Measurements from ENCODE around the gene DMXL2. TPM values are rescaled to one million over a fixed set of nuclear protein-coding genes. Genes with fewer than 3 reads are reported as not detected.
"Not testable (repeated sequence)": the region's sequence is repeated elsewhere in the genome, so short reads cannot be mapped to it uniquely, and the experiment has no call there.

Gene DMXL2
- total RNA-seq, 1 donor from 2014 or later = 8.6 TPM

GRCh38 chr15:51425517-51426040 is 197.0 kb downstream of the DMXL2 start:
- H3K27me3 ChIP-seq = no peaks in the 10 kb centered on the region
- H3K27ac ChIP-seq = no peak overlapping the region
- no peak overlapping the region for H3K4me3 ChIP-seq
- H3K4me1 ChIP-seq = no peaks in the 10 kb centered on the region
- H3K9me3 ChIP-seq = no peaks in the 10 kb centered on the region
- no peak for DNase-seq (ENCODE audit: low spot score in 2 of 2)
- H3K36me3 ChIP-seq = no peaks in the 10 kb centered on the region
- intact Hi-C loops (cut with DNase I) = no loop called here
- no peak for TF ChIP-seq CTCF (IDR thresholded peaks at IDR 0.05)

DNA sequence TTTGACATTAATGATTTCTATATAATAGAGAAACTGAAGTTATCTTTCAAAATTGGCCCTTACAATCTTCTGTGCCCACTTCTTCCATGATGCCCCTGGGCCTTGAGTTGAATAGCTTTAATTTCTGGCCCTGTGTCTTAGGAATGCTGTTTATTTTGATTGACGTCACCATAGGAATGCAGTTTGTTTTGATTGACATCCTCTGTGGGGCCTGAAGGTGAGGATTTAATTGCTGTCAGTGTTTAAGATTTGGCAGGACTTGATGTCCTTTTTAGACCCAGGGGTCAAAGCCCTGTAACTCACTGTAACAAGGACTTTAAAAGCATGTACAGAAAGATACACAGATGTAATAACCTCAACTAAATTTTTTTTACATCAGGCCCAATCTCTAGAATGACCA is 197.8 kb downstream of the DMXL2 start:
- H3K9me3 ChIP-seq = no peaks in the 10 kb centered on the region
- no peaks in the 10 kb centered on the region for H3K27me3 ChIP-seq
- no peaks in the 10 kb centered on the region for H3K4me1 ChIP-seq
- no peak overlapping the region for H3K27ac ChIP-seq
- DNase-seq (ENCODE audit: low spot score in 2 of 2) = no peak
- no peak overlapping the region for H3K4me3 ChIP-seq
- no peaks in the 10 kb centered on the region for H3K36me3 ChIP-seq
- TF ChIP-seq CTCF (IDR thresholded peaks at IDR 0.05) = no peak
- intact Hi-C loops (cut with DNase I) = no loop called here

GRCh38 chr15:51423040-51423439 is 199.5 kb downstream of the DMXL2 start:
- H3K4me3 ChIP-seq; H3K27me3 ChIP-seq; DNase-seq (ENCODE audit: low spot score in 2 of 2); H3K36me3 ChIP-seq; H3K27ac ChIP-seq; H3K9me3 ChIP-seq; intact Hi-C loops (cut with DNase I); H3K4me1 ChIP-seq: not testable (repeated sequence)

DNA sequence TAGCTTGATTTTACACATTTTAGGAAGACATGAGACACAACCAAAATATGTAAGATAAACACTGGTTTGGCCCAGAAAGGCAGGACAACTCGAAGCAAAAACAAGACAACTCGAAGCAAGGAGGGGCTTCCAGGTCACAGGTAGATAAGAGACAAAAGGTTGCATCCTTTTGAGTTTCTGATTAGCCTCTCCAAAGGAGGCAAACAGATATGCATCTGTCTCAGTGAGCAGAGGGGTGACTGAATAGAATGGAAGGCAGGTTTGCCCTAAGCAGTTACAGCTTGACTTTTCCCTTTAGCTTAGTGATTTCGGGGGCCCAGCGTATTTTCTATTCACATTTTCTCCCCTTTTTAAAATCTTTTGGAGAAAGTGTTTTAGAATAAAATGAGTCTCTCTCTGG is 206.4 kb downstream of the DMXL2 start:
- intact Hi-C loops (cut with DNase I) = no loop called here
- Histone ChIP-seq H3K36me3 (no peaks in the 10 kb centered on the region), H3K27me3 (no peaks in the 10 kb centered on the region)

GRCh38 chr15:51414256-51414860 is 208.2 kb downstream of the DMXL2 start:
- Histone ChIP-seq H3K27me3 (no peaks in the 10 kb centered on the region), H3K9me3 (no peaks in the 10 kb centered on the region), H3K27ac (no peak overlapping the region), H3K36me3 (no peaks in the 10 kb centered on the region), H3K4me3 (no peak overlapping the region), H3K4me1 (no peaks in the 10 kb centered on the region)
- no peak for DNase-seq (ENCODE audit: low spot score in 2 of 2)
- no peak for TF ChIP-seq CTCF (IDR thresholded peaks at IDR 0.05)
- intact Hi-C loops (cut with DNase I) = no loop called here

More for the DNA sequence above, 206.4 kb downstream of the DMXL2 start:
- Histone ChIP-seq H3K9me3 (no peaks in the 10 kb centered on the region), H3K4me1 (no peaks in the 10 kb centered on the region), H3K27ac (no peak overlapping the region), H3K4me3 (no peak overlapping the region)
- no peak for TF ChIP-seq CTCF (IDR thresholded peaks at IDR 0.05)
- DNase-seq (ENCODE audit: low spot score in 2 of 2) = no peak

DNA sequence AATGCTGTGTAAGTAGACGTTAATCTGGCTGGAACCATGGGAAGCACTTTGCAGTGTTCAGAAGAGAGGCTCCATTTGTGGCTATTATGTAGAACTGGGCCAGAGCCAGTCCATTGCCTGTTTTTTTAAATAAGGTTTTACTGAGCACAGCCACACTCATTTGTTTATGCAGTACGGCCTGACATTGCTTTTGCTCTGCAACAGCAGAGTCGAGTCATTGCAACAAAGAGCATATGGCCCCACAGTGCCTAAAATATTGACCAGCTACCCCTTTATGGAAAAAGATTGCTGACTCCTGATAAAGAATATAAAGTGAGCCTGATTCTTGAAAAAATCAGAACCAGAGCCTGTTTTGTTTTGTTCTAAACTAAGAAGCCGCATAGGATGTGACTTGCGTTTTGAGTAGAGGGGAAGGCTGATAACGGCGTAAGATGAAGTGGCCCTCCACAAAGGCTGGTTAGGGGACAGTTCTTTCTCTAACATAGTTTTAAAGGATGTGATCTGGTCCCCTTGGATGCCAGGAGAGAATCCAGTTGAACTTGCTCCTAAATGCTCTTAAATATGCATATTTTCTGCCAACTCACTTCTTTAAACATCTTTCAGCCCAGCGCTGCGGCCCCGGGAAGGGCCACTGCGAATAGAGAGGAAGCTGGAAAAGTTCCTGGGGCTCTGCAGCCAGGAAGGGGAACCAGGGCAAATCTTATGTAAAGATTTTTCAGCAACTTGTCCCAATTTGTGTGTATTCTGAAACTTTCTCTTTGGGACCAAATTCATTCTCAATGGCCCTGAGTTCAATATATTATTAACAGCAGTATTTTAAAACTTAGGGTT is 216.7 kb downstream of the DMXL2 start:
- Histone ChIP-seq H3K27me3 (no peaks in the 10 kb centered on the region), H3K4me1 (no peaks in the 10 kb centered on the region), H3K4me3 (no peak overlapping the region), H3K9me3 (no peaks in the 10 kb centered on the region), H3K27ac (no peak overlapping the region), H3K36me3 (peaks cover 0 to 4% of the 10 kb centered on the region in 2 donors)
- TF ChIP-seq CTCF (IDR thresholded peaks at IDR 0.05) = no peak
- intact Hi-C loops (cut with DNase I) = no loop called here
- DNase-seq (ENCODE audit: low spot score in 2 of 2) = peak in 1 of 2 donors; percentile 11
